Panc1 (cell line): ENCODE data around the gene PIAS4. TPM values are rescaled to one million over a fixed set of nuclear protein-coding genes. Genes with fewer than 3 reads are reported as not detected.

Experiments
- ATAC-seq: fragments of 200-7000 bp; cut with Tn5 transposase; 2 replicates; pipeline ENCODE4 v1.9.1; 2020; ENCODE audit warnings: mild to moderate bottlenecking, moderate library complexity
- BruUV-seq: library from RNA; stranded (reverse); fragments of 400-500 nt; replicated peaks from 2 replicates; lab custom pipeline; 2021; lab: Mats Ljungman, UMichigan
- CTCF ChIA-PET: fragments of 300-600 bp; sonication (Branson Sonifier 250); formaldehyde crosslinking; loops from one replicate; lab custom pipeline; 2022; ENCODE audit warnings: antibody characterized with exemption; lab: Charles Lee
- POLR2A ChIA-PET: fragments of 300-600 bp; sonication (Branson Sonifier 250); formaldehyde crosslinking; loops from one replicate; lab custom pipeline; 2022; ENCODE audit warnings: antibody characterized with exemption; lab: Charles Lee
- DNase-seq: peaks from one replicate; pipeline ENCODE4 v3.0.0-alpha.2; 2010; ENCODE audit warnings: low read depth, low spot score
- H3K27ac ChIP-seq: 2 replicates; pipeline ENCODE4 v1.5.1; 2011; ENCODE audit warnings: mild to moderate bottlenecking, low read length, inconsistent platforms
- H3K27me3 ChIP-seq: fragments of 200-500 bp; sonication (Bioruptor generic); 2 replicates; pipeline ENCODE4 v1.6.0; 2014; ENCODE audit warnings: low read length, inconsistent platforms; ENCODE audit not compliant: control insufficient read depth, insufficient read depth
- H3K36me3 ChIP-seq: fragments of 200-500 bp; sonication (Bioruptor generic); 2 replicates; pipeline ENCODE4 v1.5.1; 2014; ENCODE audit warnings: inconsistent platforms, mild to moderate bottlenecking, low read length, moderate library complexity; ENCODE audit not compliant: control insufficient read depth, insufficient read depth
- H3K4me1 ChIP-seq: 2 replicates; pipeline ENCODE4 v1.5.1; 2011; ENCODE audit warnings: inconsistent platforms, mild to moderate bottlenecking, low read length, moderate library complexity; ENCODE audit not compliant: control insufficient read depth, insufficient read depth
- H3K4me3 ChIP-seq, 2 experiments: 2 replicates each; pipeline ENCODE4 v1.5.1; 2011 to 2012; ENCODE audit warnings: low read depth in 2 of 2, low read length in 2 of 2, mild to moderate bottlenecking in 2 of 2, inconsistent platforms in 1 of 2, moderate library complexity in 1 of 2
- H3K9me3 ChIP-seq: fragments of 200-500 bp; sonication (Bioruptor generic); 2 replicates; pipeline ENCODE4 v1.5.1; 2014; ENCODE audit warnings: low read depth, mild to moderate bottlenecking, inconsistent platforms, low read length, moderate library complexity; ENCODE audit not compliant: control insufficient read depth, insufficient read depth
- CTCF ChIP-seq: fragments of 450-650 bp; IDR thresholded peaks from 2 replicates; pipeline ENCODE4 v1.5.1; 2017; ENCODE audit warnings: mild to moderate bottlenecking
- POLR2AphosphoS5 ChIP-seq: IDR thresholded peaks from 2 replicates; pipeline ENCODE4 v1.6.1; 2012; ENCODE audit warnings: mild to moderate bottlenecking, low read depth, low read length, moderate library complexity
- REST ChIP-seq, 2 experiments: IDR thresholded peaks; 2 replicates each; pipeline ENCODE4 v1.6.1; 2011 to 2012; ENCODE audit warnings: low read depth in 2 of 2, control low read depth in 1 of 2, low read length in 1 of 2, mild to moderate bottlenecking in 1 of 2, moderate library complexity in 1 of 2; ENCODE audit not compliant: insufficient read depth in 1 of 2
- SIN3A ChIP-seq: IDR thresholded peaks from 2 replicates; pipeline ENCODE4 v1.6.1; 2012; ENCODE audit warnings: low read depth, mild to moderate bottlenecking, low read length, moderate library complexity, borderline replicate concordance; ENCODE audit not compliant: insufficient read depth
- TCF7L2 ChIP-seq: IDR thresholded peaks from 2 replicates; pipeline ENCODE4 v1.6.1; 2011; ENCODE audit warnings: mild to moderate bottlenecking, low read depth, low read length, inconsistent platforms
- in situ Hi-C: cut with HindIII; loops from 2 replicates; pipeline ENCODE4 v1.10.0; 2016; ENCODE audit warnings: low sequenced_read_pairs, low pct_unique_long_range_greater_than_20kb
- intact Hi-C: fragments of 100-400 bp; cut with micrococcal nuclease; formaldehyde crosslinking; loops from one replicate; pipeline ENCODE4 v1.10.0; 2022; ENCODE audit not compliant: unreplicated experiment
- total RNA-seq: library from RNA; stranded (reverse); gene quantifications from one replicate; pipeline ENCODE4 v1.2.1, GENCODE V29; 2021; ENCODE audit not compliant: unreplicated experiment

Gene PIAS4
- total RNA-seq, 1 experiment from 2014 or later = 36.7 TPM

GRCh38 chr19:4060621-4061177 lies 53.2 kb downstream of the PIAS4 start:
- ATAC-seq = no peak
- Histone ChIP-seq H3K27ac (peak overlapping the region; percentile 79), H3K27me3 (no peaks in the 10 kb centered on the region), H3K4me1 (peaks cover 37% of the 10 kb centered on the region), H3K9me3 (no peaks in the 10 kb centered on the region), H3K4me3 (peak overlapping the region; percentile 24 to 61), H3K36me3 (no peaks in the 10 kb centered on the region; the same call in 1 of the 2 replicates)
- ChIA-PET CTCF (no interaction called here), POLR2A (no interaction called here)
- BruUV-seq = no TSS peak
- intact Hi-C loops = no loop called here
- DNase-seq = no peak
- in situ Hi-C loops = no loop called here
- 0 out of 2 replicates have a peak, but pooled peaks have one; percentile 10 for TF ChIP-seq SIN3A
- no peak for TF ChIP-seq CTCF
- no peak for TF ChIP-seq REST (IDR thresholded peaks at IDR 0.05; ENCODE audit: insufficient read depth in 1 of 2, low read depth in 2 of 2, low read length in 1 of 2)
- TF ChIP-seq TCF7L2 = no peak
- no peak for TF ChIP-seq POLR2AphosphoS5

GRCh38 chr19:4061178-4061682 lies 53.7 kb downstream of the PIAS4 start:
- peaks cover 37% of the 10 kb centered on the region for H3K4me1 ChIP-seq
- intact Hi-C loops (no loop called here), in situ Hi-C loops (no loop called here)
- no peaks in the 10 kb centered on the region; the same call in 1 of the 2 replicates for H3K36me3 ChIP-seq
- no TSS peak for BruUV-seq
- peak overlapping the region; percentile 79 for H3K27ac ChIP-seq
- TF ChIP-seq REST (IDR thresholded peaks at IDR 0.05; ENCODE audit: insufficient read depth in 1 of 2, low read depth in 2 of 2, low read length in 1 of 2) (no peak), CTCF (no peak), POLR2AphosphoS5 (no peak; the same call in 1 of the 2 replicates)
- H3K4me3 ChIP-seq = peak overlapping the region; percentile 24 to 61
- POLR2A ChIA-PET = no interaction called here
- no peaks in the 10 kb centered on the region for H3K9me3 ChIP-seq
- DNase-seq = no peak
- CTCF ChIA-PET = no interaction called here
- ATAC-seq = peak; percentile 20
- no peaks in the 10 kb centered on the region for H3K27me3 ChIP-seq
